ENCODE measurements around the gene C11orf16. TPM values are rescaled to one million over a fixed set of nuclear protein-coding genes. Genes with fewer than 3 reads are reported as not detected.
"Not testable (repeated sequence)": the region's sequence is repeated elsewhere in the genome, so short reads cannot be mapped to it uniquely, and the experiment has no call there.

C11orf16 gene
- 0.96 TPM for polyA plus RNA-seq (ENCODE audit: insufficient read length)
- long read RNA-seq, donor 1 = 0 reads
- long read RNA-seq, donor 2, partial matches to known transcripts = 9 of 9 reads
- long read RNA-seq, donor 2, other reads (novel, unspliced or antisense) = 0 of 9 reads
- long read RNA-seq, donor 3 = 0 reads
- long read RNA-seq, donor 4 = 0 reads
- long read RNA-seq, donor 5 = 0 reads
- long read RNA-seq, donor 6 = 0 reads
- long read RNA-seq, donor 7, partial matches to known transcripts = 0 of 1 reads
- long read RNA-seq, donor 7, other reads (novel, unspliced or antisense) = 0 of 1 reads
- long read RNA-seq, donor 8 = 0 reads

- no peak for DNase-seq
Observed at GRCh38 chr11:8932564-8933180, at the start of gene C11orf16. C11orf16 (minus strand) TSS chr11:8932947; CDS start chr11:8932308, 639 bp downstream.

GRCh38 chr11:8980485-8980884 lies 47.7 kb upstream of the C11orf16 start:
- no peak for DNase-seq

- DNase-seq = not testable (repeated sequence)
Observed at GRCh38 chr11:8979365-8979764, 46.6 kb upstream of the C11orf16 start.

GRCh38 chr11:8973121-8973520 lies 40.4 kb upstream of the C11orf16 start:
- no peak for DNase-seq

GRCh38 chr11:8971924-8972316 lies 39.2 kb upstream of the C11orf16 start:
- DNase-seq = no peak

GRCh38 chr11:8971196-8971923 lies 38.6 kb upstream of the C11orf16 start:
- no peak for DNase-seq

GRCh38 chr11:8967184-8967583 lies 34.4 kb upstream of the C11orf16 start:
- no peak for DNase-seq

GRCh38 chr11:8964324-8965320 lies 31.9 kb upstream of the C11orf16 start, which contains the start of gene TMEM9B:
TMEM9B (minus strand) TSS chr11:8964442; CDS start chr11:8964313, 129 bp downstream.
- peak; percentile 90 for DNase-seq

- DNase-seq = no peak
Observed at GRCh38 chr11:8963569-8964323, 31.0 kb upstream of the C11orf16 start.

- DNase-seq = no peak
Observed at GRCh38 chr11:8962841-8963240, 30.1 kb upstream of the C11orf16 start.

- no peak for DNase-seq
Observed at GRCh38 chr11:8961401-8961800, 28.7 kb upstream of the C11orf16 start.

- DNase-seq = peak; percentile 78
Observed at GRCh38 chr11:8959546-8960166, 26.9 kb upstream of the C11orf16 start.

GRCh38 chr11:8956860-8957259 lies 24.1 kb upstream of the C11orf16 start:
- no peak for DNase-seq

- DNase-seq = no peak
Observed at GRCh38 chr11:8948886-8949285, 16.1 kb upstream of the C11orf16 start.

GRCh38 chr11:8947230-8947943 lies 14.6 kb upstream of the C11orf16 start:
- no peak for DNase-seq

GRCh38 chr11:8942518-8943066 lies 9.8 kb upstream of the C11orf16 start, which contains the start of gene ASCL3:
ASCL3 (minus strand) TSS chr11:8943016; CDS start chr11:8938161, 4,855 bp downstream.
- no peak for DNase-seq

GRCh38 chr11:8941341-8942103 lies 8.8 kb upstream of the C11orf16 start:
- no peak for DNase-seq

GRCh38 chr11:8937659-8938058 lies 4.9 kb upstream of the C11orf16 start:
- no peak for DNase-seq

- DNase-seq = no peak
Observed at GRCh38 chr11:8937159-8937558, 4.4 kb upstream of the C11orf16 start.
